NCI-H1417 treated with DMSO at 0.1 percent for 48 hours (cell line): ENCODE measurements around the gene DAP3.
"Not testable (repeated sequence)": the region's sequence is repeated elsewhere in the genome, so short reads cannot be mapped to it uniquely, and the experiment has no call there.

Source experiments
- DNase-seq: peaks from one replicate; lab custom pipeline; 2025; lab: John Stamatoyannopoulos, UW

The DAP3 gene

DNA sequence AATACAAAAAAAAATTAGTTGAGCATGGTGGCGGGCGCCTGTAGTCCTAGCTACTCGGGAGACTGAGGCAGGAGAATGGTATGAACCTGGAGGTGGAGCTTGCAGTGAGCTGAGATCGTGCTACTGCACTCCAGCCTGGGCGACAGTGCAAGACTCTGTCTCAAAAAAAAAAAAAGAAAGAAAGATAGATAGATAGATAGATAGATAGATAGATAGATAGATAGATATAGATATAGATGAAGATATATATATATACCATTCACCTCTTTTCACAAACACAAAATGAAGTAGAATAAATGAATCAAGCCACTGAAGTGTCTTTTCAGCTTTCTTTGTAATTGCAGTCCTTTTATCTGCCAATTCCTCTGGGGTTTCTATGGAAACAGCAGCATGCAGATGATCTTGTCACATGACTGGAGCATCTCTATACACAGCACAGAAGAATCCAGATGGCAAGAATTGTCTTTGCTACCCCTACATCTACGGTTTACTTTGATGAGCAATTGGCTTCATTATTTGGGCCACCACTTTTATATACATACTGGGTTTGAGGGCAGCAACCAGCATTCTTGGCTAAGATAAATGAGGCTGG is 29.7 kb downstream of the DAP3 start:
- not testable (repeated sequence) for DNase-seq

DNA sequence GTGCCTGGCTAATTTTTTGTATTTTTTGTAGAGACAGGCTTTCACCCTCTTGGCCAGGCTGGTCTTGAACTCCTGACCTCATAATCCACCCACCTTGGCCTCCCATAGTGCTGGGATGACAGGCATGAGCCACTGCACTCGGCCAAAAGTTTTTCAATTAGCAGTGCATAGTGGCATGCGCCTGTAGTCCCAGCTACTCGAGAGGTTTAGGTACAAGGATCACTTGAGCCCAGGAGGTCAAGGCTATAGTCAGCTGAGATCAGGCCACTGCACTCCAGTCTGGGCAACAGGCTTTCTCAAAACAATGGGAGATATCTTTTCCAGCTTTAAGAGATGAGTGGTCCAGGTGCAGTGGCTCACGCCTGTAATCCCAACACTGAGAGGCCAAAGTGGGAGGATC is 30.8 kb downstream of the DAP3 start:
- no peak for DNase-seq

DNA sequence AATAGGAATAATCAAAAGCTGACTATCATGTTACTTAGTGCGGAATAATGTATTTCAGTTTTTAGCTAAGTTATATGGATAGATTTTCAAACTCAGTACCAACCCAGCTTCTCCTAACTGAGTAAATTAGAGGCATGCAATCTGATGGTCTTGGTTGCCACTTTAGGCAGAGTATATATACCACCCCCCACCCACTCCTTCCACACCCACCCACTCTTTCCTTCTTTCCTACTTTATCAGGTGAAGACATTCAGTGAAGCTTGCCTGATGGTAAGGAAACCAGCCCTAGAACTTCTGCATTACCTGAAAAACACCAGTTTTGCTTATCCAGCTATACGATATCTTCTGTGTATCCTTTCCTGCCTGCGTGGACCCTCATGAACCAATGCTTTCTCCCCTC is 36.3 kb downstream of the DAP3 start:
- no peak for DNase-seq

DNA sequence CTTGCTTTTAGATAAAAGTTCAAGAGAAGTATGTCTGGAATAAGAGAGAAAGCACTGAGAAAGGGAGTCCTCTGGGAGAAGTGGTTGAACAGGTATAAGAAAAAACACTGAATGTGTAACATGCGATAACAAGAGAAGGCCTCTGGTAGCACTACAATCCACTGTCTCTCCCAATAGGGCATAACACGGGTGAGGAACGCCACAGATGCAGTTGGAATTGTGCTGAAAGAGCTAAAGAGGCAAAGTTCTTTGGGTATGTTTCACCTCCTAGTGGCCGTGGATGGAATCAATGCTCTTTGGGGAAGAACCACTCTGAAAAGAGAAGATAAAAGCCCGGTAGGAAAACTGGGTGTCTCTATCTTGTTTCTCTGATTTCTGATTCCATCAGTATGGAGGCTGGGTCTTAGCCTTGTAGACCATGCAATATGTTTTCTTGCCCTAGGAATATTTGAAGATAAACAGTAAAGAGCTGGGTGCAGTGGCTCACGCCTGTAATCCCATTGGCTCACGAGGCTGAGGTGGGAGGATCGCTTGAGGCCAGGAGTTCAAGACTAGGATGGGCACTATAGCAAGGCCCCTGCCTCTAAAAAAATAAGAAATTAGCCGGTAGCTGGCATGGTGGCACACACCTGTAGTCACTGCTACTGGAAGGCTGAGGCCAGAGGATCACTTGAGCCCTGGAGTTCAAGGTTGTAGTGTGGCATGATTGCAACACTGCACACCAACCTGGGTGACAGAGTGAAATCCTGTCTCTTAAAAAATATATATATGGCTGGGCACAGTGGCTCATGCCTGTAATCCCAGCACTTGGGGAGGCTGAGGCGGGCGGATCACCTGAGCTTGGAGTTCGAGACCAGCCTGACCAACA is 40.4 kb downstream of the DAP3 start:
- DNase-seq = no peak

DNA sequence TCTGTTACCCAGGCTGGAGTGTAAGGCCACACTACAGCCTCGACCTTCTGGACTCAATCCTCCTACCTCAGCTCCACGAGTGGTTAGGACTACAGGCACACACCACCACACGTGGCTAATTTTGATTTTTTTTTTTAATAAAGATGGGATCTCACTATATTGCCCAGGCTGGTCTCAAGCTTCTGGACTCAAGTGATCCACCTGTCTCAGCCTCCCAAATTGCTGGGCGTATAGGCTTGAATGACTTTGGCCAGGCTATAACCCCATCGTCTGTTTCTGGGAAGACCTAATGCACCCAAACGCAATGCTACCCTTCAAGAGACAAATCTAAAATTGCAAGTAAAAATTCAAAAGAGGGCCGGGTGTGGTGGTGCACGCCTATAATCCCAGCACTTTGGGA is 52.1 kb downstream of the DAP3 start:
- no peak for DNase-seq

DNA sequence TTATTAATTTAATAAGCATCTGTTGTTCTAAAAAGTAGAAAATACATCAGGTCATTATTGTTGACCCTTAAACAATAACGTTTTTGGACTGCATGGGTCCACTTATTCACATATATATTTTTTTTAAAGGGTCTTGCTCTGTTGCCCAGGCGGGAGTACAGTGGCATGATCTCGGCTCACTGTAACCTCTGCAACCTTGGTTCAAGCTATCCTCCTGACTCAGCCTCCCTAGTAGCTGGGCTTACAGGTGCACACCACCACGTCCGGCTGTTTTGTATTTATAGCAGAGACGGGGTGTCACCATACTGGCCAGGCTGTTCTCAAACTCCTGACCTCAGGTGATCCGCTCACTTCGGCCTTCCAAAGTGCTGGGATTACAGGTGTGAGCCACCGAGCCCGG is 53.0 kb downstream of the DAP3 start:
- no peak for DNase-seq

DNA sequence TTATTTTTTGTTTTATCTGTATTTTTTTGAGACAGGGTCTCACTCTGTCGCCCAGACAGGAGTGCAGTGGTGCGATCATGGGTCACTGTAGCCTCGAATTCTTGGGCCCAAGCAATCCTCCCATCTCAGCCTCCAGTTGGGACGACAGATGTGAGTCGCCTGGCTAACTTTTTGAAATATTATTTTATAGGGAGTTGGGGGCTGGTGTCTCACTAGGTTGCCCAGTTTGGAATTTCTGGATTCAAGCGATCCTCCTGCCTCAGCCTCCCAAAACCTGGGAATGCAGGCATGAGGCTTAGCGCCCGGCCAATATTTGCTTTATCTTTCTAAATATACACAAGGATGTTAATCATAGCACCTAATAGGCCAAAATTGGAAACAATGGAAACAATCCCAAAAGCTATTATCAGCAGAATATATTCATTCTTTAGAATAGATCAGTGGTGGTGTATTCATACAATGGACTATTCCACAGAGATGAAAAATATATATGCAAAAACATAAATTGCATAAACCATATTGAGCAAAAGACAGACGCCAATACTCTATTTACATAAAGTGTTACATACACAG is 55.9 kb downstream of the DAP3 start:
- no peak for DNase-seq

DNA sequence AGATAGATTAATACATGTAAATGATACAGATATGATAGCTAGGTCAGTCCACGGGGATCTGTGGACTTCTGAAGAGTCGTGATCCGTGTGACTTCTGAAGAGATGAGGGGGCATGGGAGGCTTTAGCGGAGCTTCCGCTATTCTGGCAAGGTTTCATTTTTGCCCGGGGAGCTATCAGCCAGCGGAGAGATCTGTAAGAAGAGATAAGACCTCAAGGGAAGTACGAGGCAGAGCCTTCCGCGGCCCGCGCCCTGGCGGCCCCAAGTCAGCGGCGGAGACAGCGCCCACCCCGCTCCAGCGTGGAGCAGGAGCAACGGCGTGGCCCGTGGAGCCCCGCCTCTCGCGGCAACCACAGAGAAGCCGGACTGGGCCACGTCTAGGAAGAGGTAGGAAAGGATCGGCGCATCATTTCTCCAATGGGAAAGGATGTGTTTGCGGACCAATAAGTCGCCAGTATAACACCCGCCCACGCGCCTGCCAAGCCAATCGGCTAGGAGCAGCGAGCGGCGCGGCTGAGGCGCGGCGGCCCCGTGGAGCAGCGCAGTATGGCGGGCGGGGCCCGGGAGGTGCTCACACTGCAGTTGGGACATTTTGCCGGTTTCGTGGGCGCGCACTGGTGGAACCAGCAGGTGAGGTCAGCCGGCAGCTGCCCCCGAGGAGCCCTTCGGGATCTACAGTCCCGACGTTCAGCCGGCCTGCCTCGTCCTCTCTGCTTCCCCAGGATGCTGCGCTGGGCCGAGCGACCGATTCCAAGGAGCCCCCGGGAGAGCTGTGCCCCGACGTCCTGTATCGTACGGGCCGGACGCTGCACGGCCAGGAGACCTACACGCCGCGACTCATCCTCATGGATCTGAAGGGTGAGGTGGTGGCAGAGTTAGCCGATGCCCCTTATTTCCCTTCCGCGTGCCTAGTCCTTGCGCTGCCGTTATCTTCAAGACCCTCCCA is 56.7 kb downstream of the DAP3 start:
- peak; percentile 79 for DNase-seq

DNA sequence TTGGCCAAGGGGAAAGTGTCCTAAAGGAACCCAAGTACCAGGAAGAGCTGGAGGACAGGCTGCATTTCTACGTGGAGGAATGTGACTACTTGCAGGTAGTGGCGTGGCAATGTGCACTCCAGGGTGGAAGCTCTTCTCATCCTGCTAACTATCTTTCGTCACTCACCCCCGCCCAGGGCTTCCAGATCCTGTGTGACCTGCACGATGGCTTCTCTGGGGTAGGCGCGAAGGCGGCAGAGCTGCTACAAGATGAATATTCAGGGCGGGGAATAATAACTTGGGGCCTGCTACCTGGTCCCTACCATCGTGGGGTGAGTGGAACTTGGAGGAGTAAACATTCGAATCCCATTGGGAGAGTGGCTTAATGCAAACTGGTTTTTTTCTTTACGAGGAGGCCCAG is 58.7 kb downstream of the DAP3 start:
- DNase-seq = not testable (repeated sequence)

DNA sequence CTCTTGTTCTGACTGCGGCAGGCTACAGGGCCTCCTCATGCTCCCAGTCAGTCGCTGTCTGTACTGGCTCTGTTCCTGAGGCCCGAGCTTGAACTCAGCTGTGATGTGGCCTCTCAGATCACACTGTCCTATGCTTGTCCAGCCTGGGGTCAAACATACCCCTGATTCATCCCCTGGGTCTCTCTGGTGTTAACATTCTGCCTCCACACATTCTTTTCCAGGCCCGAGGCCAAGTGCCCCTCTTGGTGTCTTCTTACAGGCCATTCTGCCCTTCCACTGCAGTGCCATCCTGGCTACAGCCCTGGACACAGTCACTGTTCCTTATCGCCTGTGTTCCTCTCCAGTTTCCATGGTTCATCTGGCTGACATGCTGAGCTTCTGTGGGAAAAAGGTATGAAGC is 59.2 kb downstream of the DAP3 start:
- not testable (repeated sequence) for DNase-seq

DNA sequence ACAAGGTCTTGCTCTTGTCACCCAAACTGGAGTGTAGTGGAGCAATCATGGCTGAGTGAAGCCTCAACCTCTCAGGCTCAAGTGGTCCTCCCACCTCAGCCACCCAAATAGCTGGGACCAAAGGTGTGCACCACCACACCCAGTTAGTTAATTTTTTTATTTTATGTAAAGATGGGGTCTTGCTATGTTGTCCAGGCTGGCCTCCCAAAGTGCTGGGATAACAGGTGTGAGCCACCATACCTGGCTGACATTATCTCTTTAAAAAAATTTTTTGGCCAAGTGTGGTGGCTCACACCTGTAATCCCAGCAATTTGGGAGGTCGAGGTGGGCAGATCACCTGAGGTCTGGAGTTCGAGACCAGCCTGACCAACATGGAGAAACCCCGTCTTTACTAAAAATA is 70.1 kb downstream of the DAP3 start:
- DNase-seq = not testable (repeated sequence)

DNA sequence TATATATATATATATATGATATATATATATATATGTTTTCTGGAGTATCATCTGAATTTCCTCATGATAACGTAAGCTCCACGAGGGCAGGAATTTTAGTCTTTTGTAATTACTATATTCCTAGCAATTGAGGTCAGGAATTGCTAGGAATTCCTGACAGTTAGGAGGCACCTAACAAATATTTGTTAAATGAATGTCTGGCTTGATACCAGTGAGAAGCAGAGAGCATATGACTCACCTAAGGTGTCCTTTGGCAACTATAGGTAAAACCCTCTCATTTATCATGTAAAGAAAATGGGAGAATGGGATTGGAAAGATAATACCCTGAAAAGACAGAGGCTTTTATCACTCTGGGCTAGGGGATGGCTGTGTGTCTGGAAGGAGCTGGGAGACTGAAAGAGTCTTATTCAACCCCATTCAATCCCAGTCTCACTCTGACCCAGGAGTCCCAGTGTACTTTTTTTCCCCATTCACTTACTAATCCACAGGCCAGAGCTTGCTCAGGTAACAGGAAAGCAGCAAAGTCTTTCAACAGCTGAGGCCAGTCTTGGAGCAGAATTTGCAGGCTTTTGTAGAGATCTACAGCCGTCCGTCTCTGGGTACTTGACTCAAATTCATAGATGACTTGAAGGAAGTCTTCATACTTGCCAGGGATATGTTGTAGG is 71.2 kb downstream of the DAP3 start:
- DNase-seq = no peak

DNA sequence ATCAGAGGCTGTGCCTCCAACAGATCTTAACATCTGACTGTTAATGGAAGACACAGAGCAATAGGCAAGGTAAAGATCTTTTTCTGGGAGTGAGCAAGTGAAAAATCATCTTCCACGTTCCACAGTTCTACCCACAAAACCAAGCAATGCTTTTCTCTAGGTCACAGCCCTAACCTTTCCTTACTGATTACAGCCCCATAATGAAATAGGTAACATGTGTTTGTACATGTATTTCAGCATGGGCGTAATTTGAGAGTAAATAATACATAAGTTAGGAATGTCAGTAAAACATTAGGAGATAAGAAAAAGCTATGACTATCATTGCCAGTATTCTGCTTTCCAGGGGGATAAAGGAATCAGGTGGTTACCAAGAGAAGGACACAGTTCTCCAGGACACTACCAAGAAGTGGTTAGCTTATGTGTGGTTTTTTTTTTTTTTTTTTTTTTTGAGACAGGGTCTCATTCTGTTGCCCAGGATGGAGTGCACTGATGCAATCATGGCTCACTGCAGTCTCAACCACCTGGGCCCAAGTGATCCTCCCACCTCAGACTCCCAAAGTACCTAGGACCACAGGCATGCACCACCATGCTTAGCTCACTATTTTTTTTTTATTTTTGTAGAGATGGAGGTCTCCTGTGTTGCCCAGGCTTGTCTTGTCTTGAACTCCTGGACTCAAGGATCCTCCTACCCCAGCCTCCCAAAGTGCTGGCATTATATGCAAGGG is 72.0 kb downstream of the DAP3 start:
- no peak for DNase-seq

DNA sequence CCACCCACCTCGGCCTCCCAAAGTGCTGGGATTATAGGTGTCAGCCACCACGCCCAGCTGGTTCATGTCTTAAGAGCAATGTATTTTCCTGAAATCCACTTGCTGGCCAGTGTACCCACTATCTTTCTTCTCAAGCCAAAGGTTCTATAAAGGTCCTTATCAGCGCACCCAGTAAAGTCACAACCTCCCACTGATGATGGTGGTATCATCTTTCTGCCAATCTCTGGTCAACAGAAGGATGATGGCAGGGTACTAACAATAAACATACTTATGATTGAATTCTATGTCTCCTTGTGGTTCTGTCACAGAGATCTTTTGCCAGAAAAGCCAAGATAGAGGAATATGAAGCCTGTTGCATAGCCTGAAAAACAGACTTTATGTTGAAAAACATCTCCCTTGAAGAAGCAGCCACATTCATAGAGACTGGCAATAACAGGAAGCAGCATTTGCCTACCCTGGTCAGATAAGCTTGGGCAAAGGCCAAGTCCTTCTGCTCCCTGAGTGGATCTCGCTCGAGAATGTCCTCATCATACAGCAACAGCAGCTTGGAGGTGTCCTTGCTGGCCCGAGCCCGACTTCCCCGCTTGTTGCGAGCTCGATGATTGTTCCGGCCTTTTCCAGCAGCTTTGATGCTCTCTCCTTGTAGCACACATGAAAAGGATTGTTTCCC is 73.0 kb downstream of the DAP3 start:
- DNase-seq = no peak

DNA sequence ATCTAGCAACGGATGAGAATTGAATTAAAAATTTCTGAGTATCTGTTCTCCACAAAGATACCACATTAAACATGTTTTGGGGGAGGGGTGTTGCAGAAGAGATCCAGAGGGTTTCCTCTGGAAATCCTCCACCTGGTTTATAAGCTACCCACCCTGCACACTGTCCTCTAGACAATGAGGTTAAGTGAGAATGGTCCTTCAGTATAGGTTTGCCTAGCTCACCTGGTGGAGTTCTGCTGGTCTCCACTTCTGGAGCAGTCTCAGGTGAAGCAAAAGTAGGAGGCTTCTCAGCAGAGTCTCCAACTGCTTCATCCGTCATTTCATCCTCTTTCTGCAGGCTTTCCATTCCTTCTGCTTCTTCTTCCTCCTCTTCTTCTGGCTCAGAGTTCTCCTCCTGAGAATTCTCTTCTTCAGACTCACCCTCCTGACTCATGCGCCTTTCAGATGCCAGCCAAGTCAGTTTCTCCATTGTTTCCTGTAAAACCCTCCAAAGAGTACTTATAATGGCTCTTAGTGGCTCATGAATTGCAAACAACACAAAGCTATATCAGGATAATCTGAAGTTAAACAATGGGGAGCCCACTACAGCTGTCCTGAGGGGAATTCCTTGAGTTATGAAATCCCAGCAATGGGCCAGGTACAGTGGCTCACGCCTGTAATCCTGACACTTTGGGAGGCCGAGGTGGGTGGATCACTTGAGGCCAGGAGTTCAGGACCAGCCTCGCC is 74.4 kb downstream of the DAP3 start:
- DNase-seq = not testable (repeated sequence)

DNA sequence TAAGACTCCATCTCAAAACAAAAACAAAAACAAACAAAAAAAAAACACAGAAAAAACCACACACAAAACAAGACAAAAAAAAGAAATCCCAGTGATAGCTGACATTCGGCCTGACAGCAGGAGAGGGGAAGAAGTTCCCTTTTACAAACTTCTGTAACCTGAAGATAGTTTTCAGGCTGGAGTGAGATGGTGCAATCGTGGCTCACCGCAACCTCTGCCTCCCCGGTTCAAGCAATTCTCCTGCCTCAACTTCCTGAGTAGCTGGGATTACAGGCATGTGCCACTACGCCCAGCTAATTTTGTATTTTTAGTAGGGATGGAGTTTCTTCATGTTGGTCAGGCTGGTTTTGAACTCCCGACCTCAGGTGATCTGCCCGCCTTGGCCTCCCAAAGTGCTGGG is 75.1 kb downstream of the DAP3 start:
- DNase-seq = not testable (repeated sequence)

DNA sequence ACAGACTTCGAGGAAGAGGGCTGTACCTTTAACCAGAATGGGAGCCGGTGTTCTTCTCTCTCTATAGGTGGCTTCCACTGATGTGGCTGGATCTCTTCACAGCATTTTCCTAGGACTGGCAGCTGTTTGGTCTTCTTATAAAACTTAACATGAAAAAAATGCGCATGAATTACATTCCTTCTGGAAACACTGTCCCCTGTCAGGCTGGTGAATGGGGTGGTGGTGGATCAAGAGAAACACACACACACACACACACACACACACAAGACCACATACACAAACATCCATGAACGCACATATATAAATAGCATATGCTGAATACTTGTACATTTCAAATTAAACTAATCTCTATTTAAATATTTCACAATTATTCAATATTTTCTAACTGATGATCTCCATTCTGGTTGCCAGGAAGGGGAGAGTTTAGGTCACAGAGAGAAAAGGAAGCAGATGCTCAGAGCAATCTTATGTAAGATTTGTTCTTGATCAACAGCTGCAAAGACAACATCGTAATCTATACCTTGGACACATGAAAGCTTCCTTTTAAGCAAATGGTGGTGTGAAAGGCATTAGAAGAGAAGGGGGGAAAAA is 78.6 kb downstream of the DAP3 start:
- not testable (repeated sequence) for DNase-seq

DNA sequence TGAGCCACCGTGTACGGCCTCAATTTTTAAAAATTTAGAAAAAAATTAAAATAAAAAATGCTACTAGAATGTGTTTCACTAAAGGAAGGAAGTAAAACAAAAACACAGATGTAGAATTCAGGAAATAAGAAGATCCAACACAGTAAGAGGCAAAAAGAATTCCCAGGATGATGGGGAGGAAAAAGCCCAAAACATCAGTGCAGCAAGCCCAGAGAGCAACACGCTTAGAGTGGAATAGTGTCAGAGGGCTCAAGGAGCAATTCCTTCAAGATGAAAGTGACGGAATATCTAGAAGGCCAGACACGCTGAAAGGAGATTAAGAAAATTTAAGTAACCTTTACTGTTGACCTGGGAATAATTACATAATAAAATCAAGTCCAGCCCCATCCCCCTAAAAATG is 80.4 kb downstream of the DAP3 start:
- DNase-seq = no peak

DNA sequence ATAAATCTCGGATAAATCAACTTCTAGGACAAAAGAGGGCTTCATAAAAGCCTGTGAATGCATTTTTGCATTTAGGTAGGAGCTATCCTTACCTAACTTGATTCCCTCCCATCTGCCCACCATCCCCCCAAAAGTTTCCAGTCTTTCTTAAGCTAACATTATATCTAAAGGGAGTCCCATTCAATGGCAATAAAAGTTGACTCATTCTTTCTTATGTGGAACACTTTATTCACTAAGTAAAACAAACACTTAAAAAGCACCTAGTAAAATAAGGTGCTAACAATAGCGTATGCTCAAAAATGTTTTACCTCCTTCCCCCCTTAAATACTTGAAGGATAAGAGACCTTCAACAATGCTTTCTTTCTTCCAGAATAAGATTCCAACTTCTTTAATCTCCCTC is 84.3 kb downstream of the DAP3 start:
- DNase-seq = no peak
